T-helper 2 cell treated with Interferon-gamma antibody and Interleukin-4, amounts not matched to agents 100 ng/mL and 5 ng/mL, for 36 hours (primary cell): ENCODE results near the gene RPS18. TPM values are rescaled to one million over a fixed set of nuclear protein-coding genes. Genes with fewer than 3 reads are reported as not detected.
"Not testable (repeated sequence)": the region's sequence is repeated elsewhere in the genome, so short reads cannot be mapped to it uniquely, and the experiment has no call there.

ENCODE experiments used
- intact Hi-C: fragments of 100-400 bp; cut with micrococcal nuclease; formaldehyde crosslinking; loops from one replicate; pipeline ENCODE4 v1.15.1; 2023
- total RNA-seq: library from RNA; stranded (reverse); gene quantifications from 2 replicates; pipeline ENCODE4 v1.2.3, GENCODE V29; 2022

RPS18 gene
- total RNA-seq = 2,577 and 2,622 TPM in 2 replicates

- intact Hi-C loops = loop anchor here (1.0 to 5.0 kb wide), 6 partner anchors 18 to 141 kb away; partner anchors contain the start of genes PFDN6, PHF1, RXRB and SLC39A7
These were observed at the start of gene RPS18, which contains the start of gene VPS52 for GRCh38 chr6:33271468-33272274. Gene RPS18, plus strand, starts transcription at chr6:33272075. Its CDS starts 45 bp downstream, at chr6:33272120. Gene VPS52, minus strand, starts transcription at chr6:33271876. Its CDS starts 201 bp downstream, at chr6:33271675.

- intact Hi-C loops = not testable (repeated sequence)
These were observed 45.3 kb upstream of the RPS18 start for GRCh38 chr6:33226503-33227120.

- intact Hi-C loops = no loop called here
These were observed 36.6 kb upstream of the RPS18 start for GRCh38 chr6:33235221-33235634.

- intact Hi-C loops = no loop called here
These were observed 35.5 kb upstream of the RPS18 start for GRCh38 chr6:33236328-33236727.

- intact Hi-C loops = no loop called here
These were observed 35.0 kb upstream of the RPS18 start for GRCh38 chr6:33236852-33237251.

GRCh38 chr6:33237741-33238140 is 34.1 kb upstream of the RPS18 start:
- intact Hi-C loops = no loop called here

GRCh38 chr6:33241968-33242367 is 29.9 kb upstream of the RPS18 start:
- intact Hi-C loops = no loop called here

- intact Hi-C loops = no loop called here
These were observed 28.4 kb upstream of the RPS18 start for GRCh38 chr6:33243476-33243875.

GRCh38 chr6:33247977-33248642 is 23.8 kb upstream of the RPS18 start:
- intact Hi-C loops = loop anchor here (1.0 kb wide), 4 partner anchors 40 to 234 kb away; partner anchors contain the start of gene RING1

GRCh38 chr6:33248643-33248931 is 23.3 kb upstream of the RPS18 start:
- intact Hi-C loops = loop anchor here (1.0 kb wide), 4 partner anchors 40 to 234 kb away; partner anchors contain the start of gene RING1

GRCh38 chr6:33248932-33249731 is 22.7 kb upstream of the RPS18 start:
- intact Hi-C loops = loop anchor here (1.0 kb wide), 6 partner anchors 22 to 235 kb away; partner anchors contain the start of genes RING1, RXRB, SLC39A7 and VPS52

GRCh38 chr6:33249732-33250630 is 21.9 kb upstream of the RPS18 start:
- intact Hi-C loops = loop anchor here (1.0 kb wide), 2 partner anchors 21 to 50 kb away; partner anchors contain the start of genes RXRB, SLC39A7 and VPS52

- intact Hi-C loops = no loop called here
These were observed 21.1 kb upstream of the RPS18 start for GRCh38 chr6:33250731-33251130.

- intact Hi-C loops = no loop called here
These were observed 20.4 kb upstream of the RPS18 start for GRCh38 chr6:33251395-33252012.

- intact Hi-C loops = no loop called here
These were observed 19.1 kb upstream of the RPS18 start for GRCh38 chr6:33252759-33253158.

GRCh38 chr6:33254591-33254990 is 17.3 kb upstream of the RPS18 start:
- intact Hi-C loops = no loop called here

- intact Hi-C loops = no loop called here
These were observed 12.8 kb upstream of the RPS18 start for GRCh38 chr6:33259032-33259431.

- intact Hi-C loops = not testable (repeated sequence)
These were observed 9.4 kb upstream of the RPS18 start for GRCh38 chr6:33262490-33262889.

- intact Hi-C loops = no loop called here
These were observed 7.9 kb upstream of the RPS18 start for GRCh38 chr6:33264015-33264414.
